Medulla oblongata (tissue), 1 donor: ENCODE measurements around the gene ADAM12.

Experiments
- DNase-seq: peaks from one replicate; pipeline ENCODE4 v3.0.0-alpha.2; 2015; ENCODE audit errors: extremely low spot score

ADAM12 gene

GRCh38 chr10:126117196-126117595 lies 271.1 kb downstream of the ADAM12 start:
- DNase-seq = no peak

GRCh38 chr10:126115886-126116285 lies 272.4 kb downstream of the ADAM12 start:
- no peak for DNase-seq

- DNase-seq = no peak
Observed at GRCh38 chr10:126114884-126115555, 273.3 kb downstream of the ADAM12 start.

GRCh38 chr10:126111516-126111915 lies 276.8 kb downstream of the ADAM12 start:
- no peak for DNase-seq

- peak; percentile 10 for DNase-seq
Observed at GRCh38 chr10:126110489-126111180, 277.6 kb downstream of the ADAM12 start.

GRCh38 chr10:126109893-126110292 lies 278.4 kb downstream of the ADAM12 start:
- no peak for DNase-seq

- DNase-seq = no peak
Observed at GRCh38 chr10:126108693-126109092, 279.6 kb downstream of the ADAM12 start.

- peak; percentile 40 for DNase-seq
Observed at GRCh38 chr10:126104767-126105166, 283.5 kb downstream of the ADAM12 start.

- DNase-seq = no peak
Observed at GRCh38 chr10:126102636-126103035, 285.6 kb downstream of the ADAM12 start.

- DNase-seq = peak; percentile 41
Observed at GRCh38 chr10:126101736-126102135, 286.5 kb downstream of the ADAM12 start.

GRCh38 chr10:126101325-126101724 lies 287.0 kb downstream of the ADAM12 start:
- DNase-seq = no peak

- DNase-seq = no peak
Observed at GRCh38 chr10:126099366-126099765, 288.9 kb downstream of the ADAM12 start.

- no peak for DNase-seq
Observed at GRCh38 chr10:126098226-126098581, 290.1 kb downstream of the ADAM12 start.

GRCh38 chr10:126097558-126098225 lies 290.6 kb downstream of the ADAM12 start:
- DNase-seq = no peak

GRCh38 chr10:126094537-126094936 lies 293.7 kb downstream of the ADAM12 start:
- DNase-seq = no peak

- no peak for DNase-seq
Observed at GRCh38 chr10:126092366-126093215, 295.7 kb downstream of the ADAM12 start.

- no peak for DNase-seq
Observed at GRCh38 chr10:126090911-126091728, 297.2 kb downstream of the ADAM12 start.

GRCh38 chr10:126090443-126090842 lies 297.8 kb downstream of the ADAM12 start:
- DNase-seq = no peak

GRCh38 chr10:126087796-126088505 lies 300.3 kb downstream of the ADAM12 start:
- no peak for DNase-seq

- no peak for DNase-seq
Observed at GRCh38 chr10:126087153-126087680, 301.1 kb downstream of the ADAM12 start.
